ENCODE measurements around the gene PGF.

DNA sequence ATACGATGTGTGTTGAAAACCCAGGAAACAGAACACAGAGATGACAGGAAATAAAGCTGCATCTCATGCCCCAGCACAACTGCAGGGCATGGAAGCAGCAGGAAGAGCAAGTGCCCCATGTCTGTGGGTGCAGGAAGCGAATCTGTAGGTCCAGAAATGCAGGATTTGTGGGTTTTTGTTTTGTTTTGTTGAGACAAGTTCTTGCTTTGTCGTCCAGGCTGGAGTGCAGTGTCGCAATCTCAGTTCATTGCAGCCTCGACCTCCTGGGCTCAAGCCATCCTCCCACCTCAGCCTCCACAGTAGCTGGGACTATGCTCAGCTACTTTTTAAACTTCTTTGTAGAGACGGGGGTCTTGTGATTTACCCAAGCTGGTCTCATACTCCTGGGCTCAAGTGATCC lies 26.2 kb downstream of the PGF start:
- TF ChIP-seq CTCF (IDR thresholded peaks at IDR 0.05), result no peak
- TF ChIP-seq POLR2A (IDR thresholded peaks at IDR 0.05), result no peak

All from adrenal gland (tissue), 5 donors.